ENCODE results near the gene TNFRSF4.

TNFRSF4 gene

GRCh38 chr1:1259119-1259488 is 45.2 kb upstream of the TNFRSF4 start:
- DNase-seq (ENCODE audit: low read depth): no peak
- H3K4me3 ChIP-seq (replicated peaks; ENCODE audit: low read depth, low read length): no peak overlapping the region
- no peak for TF ChIP-seq CTCF (IDR thresholded peaks at IDR 0.05; ENCODE audit: low read length, missing control alignments)

- DNase-seq (ENCODE audit: low read depth): no peak
- no peak for TF ChIP-seq CTCF (IDR thresholded peaks at IDR 0.05; ENCODE audit: low read length, missing control alignments)
- no peak overlapping the region for H3K4me3 ChIP-seq (replicated peaks; ENCODE audit: low read depth, low read length)
Observed at GRCh38 chr1:1256956-1257871, 43.3 kb upstream of the TNFRSF4 start.

GRCh38 chr1:1255611-1256010 is 41.7 kb upstream of the TNFRSF4 start:
- TF ChIP-seq CTCF (IDR thresholded peaks at IDR 0.05; ENCODE audit: low read length, missing control alignments): no peak
- DNase-seq (ENCODE audit: low read depth): no peak
- H3K4me3 ChIP-seq (replicated peaks; ENCODE audit: low read depth, low read length): no peak overlapping the region

GRCh38 chr1:1255078-1255477 is 41.1 kb upstream of the TNFRSF4 start:
- no peak for TF ChIP-seq CTCF (IDR thresholded peaks at IDR 0.05; ENCODE audit: low read length, missing control alignments)

GRCh38 chr1:1254667-1254998 is 40.7 kb upstream of the TNFRSF4 start:
- no peak overlapping the region for H3K4me3 ChIP-seq (replicated peaks; ENCODE audit: low read depth, low read length)
- TF ChIP-seq CTCF (IDR thresholded peaks at IDR 0.05; ENCODE audit: low read length, missing control alignments): no peak
- DNase-seq (ENCODE audit: low read depth): no peak

More at GRCh38 chr1:1255078-1255477, 41.1 kb upstream of the TNFRSF4 start:
- no peak for DNase-seq (ENCODE audit: low read depth)
- H3K4me3 ChIP-seq (replicated peaks; ENCODE audit: low read depth, low read length): no peak overlapping the region

- H3K4me3 ChIP-seq (replicated peaks; ENCODE audit: low read depth, low read length): no peak overlapping the region
- no peak for DNase-seq (ENCODE audit: low read depth)
- TF ChIP-seq CTCF (IDR thresholded peaks at IDR 0.05; ENCODE audit: low read length, missing control alignments): no peak
Observed at GRCh38 chr1:1253972-1254666, 40.2 kb upstream of the TNFRSF4 start.
